HG02870 (cell line): ENCODE measurements around the gene ASCL2.

Source experiments
- ATAC-seq: cut with Tn5 transposase; IDR thresholded peaks from one replicate; pipeline ENCODE4 v1.9.1; 2021; ENCODE audit warnings: mild to moderate bottlenecking, moderate library complexity; ENCODE audit not compliant: unreplicated experiment

Gene ASCL2

GRCh38 chr11:2263071-2263565 lies 7.3 kb downstream of the ASCL2 start:
- ATAC-seq = no peak

- ATAC-seq = no peak
Observed at GRCh38 chr11:2262301-2263070, 7.9 kb downstream of the ASCL2 start.

- no peak for ATAC-seq
Observed at GRCh38 chr11:2261436-2262230, 8.8 kb downstream of the ASCL2 start.

- no peak for ATAC-seq
Observed at GRCh38 chr11:2260491-2261364, 9.7 kb downstream of the ASCL2 start.

GRCh38 chr11:2259897-2260451 lies 10.4 kb downstream of the ASCL2 start:
- no peak for ATAC-seq

- ATAC-seq = no peak
Observed at GRCh38 chr11:2259466-2259830, 10.9 kb downstream of the ASCL2 start.

GRCh38 chr11:2258501-2259465 lies 11.6 kb downstream of the ASCL2 start:
- no peak for ATAC-seq

- ATAC-seq = no peak
Observed at GRCh38 chr11:2256951-2257700, 13.3 kb downstream of the ASCL2 start.

- ATAC-seq = no peak
Observed at GRCh38 chr11:2256293-2256913, 14.0 kb downstream of the ASCL2 start.

GRCh38 chr11:2252018-2252417 lies 18.4 kb downstream of the ASCL2 start:
- ATAC-seq = no peak

GRCh38 chr11:2251138-2251537 lies 19.2 kb downstream of the ASCL2 start:
- no peak for ATAC-seq

GRCh38 chr11:2250485-2250884 lies 19.9 kb downstream of the ASCL2 start:
- ATAC-seq = no peak

GRCh38 chr11:2250041-2250440 lies 20.3 kb downstream of the ASCL2 start:
- no peak for ATAC-seq

GRCh38 chr11:2249189-2249916 lies 21.0 kb downstream of the ASCL2 start:
- no peak for ATAC-seq

- ATAC-seq = no peak
Observed at GRCh38 chr11:2248762-2249161, 21.6 kb downstream of the ASCL2 start.

GRCh38 chr11:2248242-2248641 lies 22.1 kb downstream of the ASCL2 start:
- no peak for ATAC-seq

- ATAC-seq = no peak
Observed at GRCh38 chr11:2247496-2247895, 22.9 kb downstream of the ASCL2 start.

GRCh38 chr11:2240834-2241233 lies 29.6 kb downstream of the ASCL2 start:
- ATAC-seq = no peak
